Measurements from ENCODE around the gene HRH1. TPM values are rescaled to one million over a fixed set of nuclear protein-coding genes. Genes with fewer than 3 reads are reported as not detected.

The HRH1 gene
- total RNA-seq, 1 donor from 2014 or later: 2.1 TPM

DNA sequence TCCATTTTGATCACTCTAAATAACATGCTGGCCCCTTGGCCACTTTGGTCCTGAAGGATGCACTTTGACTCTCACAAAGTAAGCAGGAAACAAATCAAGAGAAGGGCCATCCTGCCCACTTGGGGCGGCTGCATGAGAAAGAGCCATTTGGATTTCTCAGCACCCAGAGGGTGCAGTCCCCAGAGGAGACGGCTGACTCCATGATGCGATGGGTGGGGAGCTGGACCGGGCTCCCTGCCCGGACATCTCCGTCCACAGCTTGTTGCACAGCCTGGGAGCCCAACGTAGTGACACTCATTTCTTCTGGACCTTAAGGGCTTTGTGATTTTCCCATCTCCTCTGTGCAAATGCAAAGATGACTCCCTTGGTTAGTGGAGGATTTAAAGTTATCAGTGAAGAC lies 4.0 kb upstream of the HRH1 start:
- H3K4me1 ChIP-seq (ENCODE audit: insufficient read depth, low read length): peaks cover 22% of the 10 kb centered on the region
- no peaks in the 10 kb centered on the region for H3K79me2 ChIP-seq (ENCODE audit: insufficient read depth, low read length)
- Mint-ChIP-seq H3K4me1 (ENCODE audit: low read depth, unreplicated experiment) (peaks cover 5% of the 10 kb centered on the region), H3K4me3 (ENCODE audit: unreplicated experiment) (no peak overlapping the region), H3K27me3 (ENCODE audit: low read depth, unreplicated experiment) (peaks cover 32% of the 10 kb centered on the region), H3K9me3 (ENCODE audit: unreplicated experiment) (peaks cover 2% of the 10 kb centered on the region), H3K36me3 (ENCODE audit: low read depth, unreplicated experiment) (peaks cover 3% of the 10 kb centered on the region), H3K27ac (ENCODE audit: unreplicated experiment) (no peak overlapping the region)
- H4K20me1 ChIP-seq (ENCODE audit: insufficient read depth, low read length): no peaks in the 10 kb centered on the region
- H3K4me3 ChIP-seq (ENCODE audit: insufficient read depth, low read depth, low read length): no peak overlapping the region
- no peak overlapping the region for H3K9ac ChIP-seq (ENCODE audit: low read length)
- H3K9me3 ChIP-seq (ENCODE audit: insufficient read depth, low read depth, low read length): no peaks in the 10 kb centered on the region
- H3K36me3 ChIP-seq (ENCODE audit: insufficient read depth, low read length): no peaks in the 10 kb centered on the region
- TF ChIP-seq CTCF (IDR thresholded peaks at IDR 0.05; ENCODE audit: insufficient read depth, low read depth, low read length) (no peak), EZH2 (IDR thresholded peaks at IDR 0.05; ENCODE audit: insufficient read depth, low read length) (no peak)
- no peak overlapping the region for H2AFZ ChIP-seq (ENCODE audit: low read depth, low read length)
- H3K4me2 ChIP-seq (ENCODE audit: low read length): no peak overlapping the region
- H3K27me3 ChIP-seq (ENCODE audit: insufficient read depth, low read length): no peaks in the 10 kb centered on the region
- DNase-seq (ENCODE audit: low read depth) (no peak), FAIRE-seq (no peak)
- no peak overlapping the region for H3K27ac ChIP-seq (ENCODE audit: low read depth, low read length)

- Histone ChIP-seq H3K36me3 (ENCODE audit: insufficient read depth, low read length) (no peaks in the 10 kb centered on the region), H3K4me3 (ENCODE audit: insufficient read depth, low read depth, low read length) (no peak overlapping the region), H3K27ac (ENCODE audit: low read depth, low read length) (no peak overlapping the region), H4K20me1 (ENCODE audit: insufficient read depth, low read length) (peaks cover 19% of the 10 kb centered on the region), H3K27me3 (ENCODE audit: insufficient read depth, low read length) (no peaks in the 10 kb centered on the region), H3K4me1 (ENCODE audit: insufficient read depth, low read length) (peaks cover 14% of the 10 kb centered on the region), H3K9me3 (ENCODE audit: insufficient read depth, low read depth, low read length) (no peaks in the 10 kb centered on the region), H3K9ac (ENCODE audit: low read length) (no peak overlapping the region), H3K4me2 (ENCODE audit: low read length) (no peak overlapping the region), H2AFZ (ENCODE audit: low read depth, low read length) (no peak overlapping the region), H3K79me2 (ENCODE audit: insufficient read depth, low read length) (peaks cover 18% of the 10 kb centered on the region)
- DNase-seq (ENCODE audit: low read depth): no peak
- FAIRE-seq: no peak
- Mint-ChIP-seq H3K27me3 (ENCODE audit: low read depth, unreplicated experiment) (peaks cover 39% of the 10 kb centered on the region), H3K9me3 (ENCODE audit: unreplicated experiment) (no peaks in the 10 kb centered on the region), H3K36me3 (ENCODE audit: low read depth, unreplicated experiment) (peaks cover 1% of the 10 kb centered on the region), H3K4me3 (ENCODE audit: unreplicated experiment) (peak overlapping the region; percentile 51), H3K4me1 (ENCODE audit: low read depth, unreplicated experiment) (peaks cover 5% of the 10 kb centered on the region), H3K27ac (ENCODE audit: unreplicated experiment) (no peak overlapping the region)
- no peak for TF ChIP-seq CTCF (IDR thresholded peaks at IDR 0.05; ENCODE audit: insufficient read depth, low read depth, low read length)
Observed at GRCh38 chr3:11152301-11152700, 2.0 kb upstream of the HRH1 start.

DNA sequence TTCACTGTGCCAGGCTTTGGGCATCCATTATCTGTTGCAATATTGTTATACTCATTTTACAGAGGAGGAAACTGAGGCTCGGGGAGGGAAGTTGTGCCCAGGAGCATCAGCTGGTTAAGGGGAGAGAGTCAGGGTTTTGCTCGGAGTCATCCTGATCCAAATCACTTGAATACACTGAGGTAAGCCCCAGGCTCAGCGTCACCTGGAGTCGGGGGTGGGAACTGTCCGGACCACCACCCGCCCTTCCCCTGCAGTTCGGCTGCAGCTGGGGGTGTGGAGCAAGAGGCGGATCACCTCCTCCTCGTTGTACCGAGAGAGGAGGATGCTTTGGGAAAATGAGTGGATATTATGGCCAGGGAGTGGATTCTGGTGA lies 646 bp downstream of the HRH1 start:
- Histone ChIP-seq H4K20me1 (ENCODE audit: insufficient read depth, low read length) (peaks cover 32% of the 10 kb centered on the region), H3K79me2 (ENCODE audit: insufficient read depth, low read length) (peaks cover 34% of the 10 kb centered on the region), H3K9ac (ENCODE audit: low read length) (peak overlapping the region; percentile 85), H3K9me3 (ENCODE audit: insufficient read depth, low read depth, low read length) (no peaks in the 10 kb centered on the region), H3K4me2 (ENCODE audit: low read length) (peak overlapping the region; percentile 97), H3K4me3 (ENCODE audit: insufficient read depth, low read depth, low read length) (peak overlapping the region; percentile 83), H2AFZ (ENCODE audit: low read depth, low read length) (peak overlapping the region; percentile 92), H3K36me3 (ENCODE audit: insufficient read depth, low read length) (no peaks in the 10 kb centered on the region), H3K27me3 (ENCODE audit: insufficient read depth, low read length) (no peaks in the 10 kb centered on the region), H3K27ac (ENCODE audit: low read depth, low read length) (peak overlapping the region; percentile 52), H3K4me1 (ENCODE audit: insufficient read depth, low read length) (peaks cover 18% of the 10 kb centered on the region)
- peak overlapping the region; percentile 58 for H3K27ac Mint-ChIP-seq (ENCODE audit: unreplicated experiment)
- FAIRE-seq (no peak), DNase-seq (ENCODE audit: low read depth) (no peak)
- peaks cover 38% of the 10 kb centered on the region for H3K27me3 Mint-ChIP-seq (ENCODE audit: low read depth, unreplicated experiment)
- H3K9me3 Mint-ChIP-seq (ENCODE audit: unreplicated experiment): no peaks in the 10 kb centered on the region
- peak overlapping the region; percentile 88 for H3K4me3 Mint-ChIP-seq (ENCODE audit: unreplicated experiment)
- TF ChIP-seq EZH2 (IDR thresholded peaks at IDR 0.05; ENCODE audit: insufficient read depth, low read length): no peak
- TF ChIP-seq CTCF (IDR thresholded peaks at IDR 0.05; ENCODE audit: insufficient read depth, low read depth, low read length): no peak
- peaks cover 5% of the 10 kb centered on the region for H3K4me1 Mint-ChIP-seq (ENCODE audit: low read depth, unreplicated experiment)
- H3K36me3 Mint-ChIP-seq (ENCODE audit: low read depth, unreplicated experiment): no peaks in the 10 kb centered on the region

Data from astrocyte (in vitro differentiated cells and primary cell).